GM23338 (cell line): ENCODE results near the gene PITHD1. TPM values are rescaled to one million over a fixed set of nuclear protein-coding genes. Genes with fewer than 3 reads are reported as not detected.

Experiments used
- ATAC-seq: fragments of 200-7000 bp; cut with Tn5 transposase; 3 replicates; pipeline ENCODE4 v1.9.1; 2020
- DNase-seq: peaks from one replicate; pipeline ENCODE4 v3.0.0-alpha.2; 2015; ENCODE audit warnings: low spot score
- H2AFZ ChIP-seq: fragments of 200-600 bp; sonication (generic); 2 replicates; pipeline ENCODE4 v1.8.0; 2016; ENCODE audit warnings: antibody characterized with exemption, mild to moderate bottlenecking, moderate library complexity
- H3F3A ChIP-seq: fragments of 200-600 bp; sonication (generic); replicated peaks from 2 replicates; pipeline ENCODE4 v1.8.0; 2017; ENCODE audit warnings: antibody characterized with exemption, mixed run types, low read depth
- H3K27ac ChIP-seq: fragments of 200-600 bp; sonication (generic); 2 replicates; pipeline ENCODE4 v1.6.1; 2016; ENCODE audit warnings: low read depth
- H3K27me3 ChIP-seq: fragments of 200-600 bp; sonication (generic); 2 replicates; pipeline ENCODE4 v1.8.0; 2016; ENCODE audit warnings: mild to moderate bottlenecking, mixed run types, moderate library complexity; ENCODE audit not compliant: insufficient read depth
- H3K36me3 ChIP-seq: fragments of 200-600 bp; sonication (generic); 2 replicates; pipeline ENCODE4 v1.8.0; 2016; ENCODE audit warnings: mild to moderate bottlenecking; ENCODE audit not compliant: insufficient read depth
- H3K4me1 ChIP-seq: fragments of 200-600 bp; sonication (generic); 2 replicates; pipeline ENCODE4 v1.8.0; 2016; ENCODE audit warnings: mild to moderate bottlenecking, moderate library complexity; ENCODE audit not compliant: insufficient read depth
- H3K4me2 ChIP-seq: fragments of 200-600 bp; sonication (generic); 2 replicates; pipeline ENCODE4 v1.7.1; 2017; ENCODE audit warnings: mixed run types
- H3K4me3 ChIP-seq: fragments of 200-600 bp; sonication (generic); 2 replicates; pipeline ENCODE4 v1.6.1; 2016; ENCODE audit warnings: mixed run types
- H3K79me2 ChIP-seq: fragments of 200-600 bp; sonication (generic); replicated peaks from 2 replicates; pipeline ENCODE4 v1.8.0; 2017; ENCODE audit warnings: mild to moderate bottlenecking; ENCODE audit not compliant: insufficient read depth
- H3K9me2 ChIP-seq: fragments of 200-600 bp; sonication (generic); 2 replicates; pipeline ENCODE4 v1.8.0; 2017; ENCODE audit not compliant: insufficient read depth
- H4K20me1 ChIP-seq: fragments of 200-600 bp; sonication (generic); replicated peaks from 2 replicates; pipeline ENCODE4 v1.8.0; 2017; ENCODE audit warnings: mild to moderate bottlenecking; ENCODE audit not compliant: insufficient read depth
- H3K27ac Mint-ChIP-seq: 2 replicates; pipeline ENCODE4 v1.8.0; 2020; ENCODE audit warnings: inconsistent platforms, mild to moderate bottlenecking, moderate library complexity, mixed read lengths
- H3K27me3 Mint-ChIP-seq: 3 replicates; pipeline ENCODE4 v1.8.0; 2022; ENCODE audit warnings: low read depth, mild to moderate bottlenecking, moderate library complexity, mixed read lengths, inconsistent platforms; ENCODE audit not compliant: insufficient read depth, poor library complexity
- H3K36me3 Mint-ChIP-seq: 3 replicates; pipeline ENCODE4 v1.8.0; 2021; ENCODE audit warnings: low read depth, mild to moderate bottlenecking, inconsistent platforms, moderate library complexity, mixed read lengths
- H3K4me1 Mint-ChIP-seq: 3 replicates; pipeline ENCODE4 v1.8.0; 2020; ENCODE audit warnings: mild to moderate bottlenecking, inconsistent platforms, mixed read lengths
- H3K4me3 Mint-ChIP-seq: 3 replicates; pipeline ENCODE4 v1.8.0; 2021; ENCODE audit warnings: moderate library complexity, mild to moderate bottlenecking, inconsistent platforms, mixed read lengths
- H3K9me3 Mint-ChIP-seq: 3 replicates; pipeline ENCODE4 v1.8.0; 2020; ENCODE audit warnings: moderate library complexity, mild to moderate bottlenecking, inconsistent platforms, mixed read lengths
- CREB1 ChIP-seq: fragments of 250-450 bp; sonication (Bioruptor Pico); IDR thresholded peaks from 2 replicates; pipeline ENCODE4 v1.5.0; 2020; ENCODE audit warnings: low read depth, mild to moderate bottlenecking, moderate library complexity
- CTCF ChIP-seq, 2 experiments: fragments of 200-600 bp in 1 of 2; sonication (generic) in 1 of 2; conservative IDR thresholded peaks; 2 replicates each; pipeline versions ENCODE4 v1.5.1 to v1.6.1; 2016 to 2017; ENCODE audit warnings: antibody characterized with exemption in 2 of 2, low read depth in 2 of 2, mild to moderate bottlenecking in 2 of 2, moderate library complexity in 1 of 2
- ETS1 ChIP-seq: IDR thresholded peaks from 2 replicates; pipeline ENCODE4 v1.6.1; 2016; ENCODE audit warnings: antibody characterized with exemption
- EZH2 ChIP-seq: fragments of 200-600 bp; sonication (generic); IDR thresholded peaks from one replicate; pipeline ENCODE4 v1.8.0; 2017; ENCODE audit warnings: antibody characterized with exemption, mild to moderate bottlenecking, low read depth; ENCODE audit not compliant: unreplicated experiment
- EZH2phosphoT487 ChIP-seq: fragments of 200-600 bp; sonication (generic); IDR thresholded peaks from one replicate; pipeline ENCODE4 v1.8.1; 2018; ENCODE audit warnings: antibody characterized with exemption; ENCODE audit not compliant: unreplicated experiment
- JUNB ChIP-seq: IDR thresholded peaks from one replicate; pipeline ENCODE4 v1.6.1; 2016; ENCODE audit warnings: antibody characterized with exemption; ENCODE audit not compliant: unreplicated experiment
- NANOG ChIP-seq: IDR thresholded peaks from 2 replicates; pipeline ENCODE4 v1.6.1; 2016; ENCODE audit warnings: antibody characterized with exemption, borderline replicate concordance
- POLR2AphosphoS5 ChIP-seq: IDR thresholded peaks from 2 replicates; pipeline ENCODE4 v1.6.1; 2016; ENCODE audit warnings: antibody characterized with exemption, low read depth
- REST ChIP-seq: IDR thresholded peaks from one replicate; pipeline ENCODE4 v1.6.1; 2018; ENCODE audit warnings: antibody characterized with exemption; ENCODE audit not compliant: unreplicated experiment
- STAT1 ChIP-seq: IDR thresholded peaks from one replicate; pipeline ENCODE4 v1.6.1; 2016; ENCODE audit warnings: antibody characterized with exemption; ENCODE audit not compliant: unreplicated experiment
- ZNF114 ChIP-seq: fragments of 250-450 bp; sonication (Bioruptor Pico); IDR thresholded peaks from 2 replicates; pipeline ENCODE4 v1.5.0; 2020; ENCODE audit warnings: mild to moderate bottlenecking, moderate library complexity
- ZNF331 ChIP-seq: fragments of 250-450 bp; sonication (Bioruptor Pico); IDR thresholded peaks from 2 replicates; pipeline ENCODE4 v1.5.0; 2020; ENCODE audit warnings: low read depth, mild to moderate bottlenecking, moderate library complexity
- ZNF462 ChIP-seq: fragments of 250-450 bp; sonication (Bioruptor Pico); IDR thresholded peaks from 2 replicates; pipeline ENCODE4 v1.5.0; 2020; ENCODE audit warnings: mild to moderate bottlenecking, moderate library complexity
- polyA plus RNA-seq: library from polyadenylated mRNA; unstranded; fragments of >200 nt; fragmentation: Nextera tagmentation; extraction: Ambion mirVana; gene quantifications from 2 replicates; pipeline ENCODE4 v1.2.1, GENCODE V29; 2016
- total RNA-seq: library from RNA; depleted of rRNA; stranded (reverse); fragments of >200 nt; shearing (Covaris generic); gene quantifications from 2 replicates; pipeline ENCODE4 v1.2.3, GENCODE V29; 2014

Gene PITHD1
- total and polyA plus RNA-seq, 2 experiments from 2014 or later = 52.9 to 99.0 TPM

- H3K9me3 Mint-ChIP-seq = no peaks in the 10 kb centered on the region
- Histone ChIP-seq H4K20me1 (peaks cover 7% of the 10 kb centered on the region; the same call in 1 of the 2 replicates), H3K36me3 (no peaks in the 10 kb centered on the region), H3K9me2 (0 out of 2 replicates have a peak, but pooled peaks cover 3% of the 10 kb centered on the region), H3K27me3 (no peaks in the 10 kb centered on the region), H3K4me2 (no peak overlapping the region), H3K4me1 (no peaks in the 10 kb centered on the region; the same call in 1 of the 2 replicates), H2AFZ (no peak overlapping the region), H3F3A (no peaks in the 10 kb centered on the region), H3K79me2 (0 out of 2 replicates have a peak, but pooled peaks cover 5% of the 10 kb centered on the region), H3K27ac (no peak overlapping the region), H3K4me3 (no peak overlapping the region)
- H3K27me3 Mint-ChIP-seq = peaks cover 2% of the 10 kb centered on the region
- no peak overlapping the region for H3K27ac Mint-ChIP-seq
- peaks cover under 1% of the 10 kb centered on the region; the same call in 2 of the 3 replicates for H3K4me1 Mint-ChIP-seq
- H3K4me3 Mint-ChIP-seq = no peak overlapping the region
- H3K36me3 Mint-ChIP-seq = peaks cover 5% of the 10 kb centered on the region; the same call in 1 of the 3 replicates
- no peak for DNase-seq
- TF ChIP-seq EZH2phosphoT487 (no peak), EZH2 (no peak), CREB1 (CRISPR knock-in tag) (no peak), ZNF114 (CRISPR knock-in tag) (no peak), STAT1 (no peak), ZNF462 (no peak), ETS1 (no peak), NANOG (no peak), JUNB (no peak), CTCF (conservative IDR thresholded peaks at IDR 0.05; ENCODE audit: low read depth in 2 of 2) (no peak), ZNF331 (CRISPR knock-in tag) (no peak), REST (no peak), POLR2AphosphoS5 (no peak)
- no peak for ATAC-seq
These were observed 41.6 kb upstream of the PITHD1 start for GRCh38 chr1:23736437-23737134.
